Measurements from ENCODE around the gene LAMP1. TPM values are rescaled to one million over a fixed set of nuclear protein-coding genes. Genes with fewer than 3 reads are reported as not detected.

Gene LAMP1
- total RNA-seq, 4 donors from 2014 or later: 85.6 to 144 (median 93.4) TPM

DNA sequence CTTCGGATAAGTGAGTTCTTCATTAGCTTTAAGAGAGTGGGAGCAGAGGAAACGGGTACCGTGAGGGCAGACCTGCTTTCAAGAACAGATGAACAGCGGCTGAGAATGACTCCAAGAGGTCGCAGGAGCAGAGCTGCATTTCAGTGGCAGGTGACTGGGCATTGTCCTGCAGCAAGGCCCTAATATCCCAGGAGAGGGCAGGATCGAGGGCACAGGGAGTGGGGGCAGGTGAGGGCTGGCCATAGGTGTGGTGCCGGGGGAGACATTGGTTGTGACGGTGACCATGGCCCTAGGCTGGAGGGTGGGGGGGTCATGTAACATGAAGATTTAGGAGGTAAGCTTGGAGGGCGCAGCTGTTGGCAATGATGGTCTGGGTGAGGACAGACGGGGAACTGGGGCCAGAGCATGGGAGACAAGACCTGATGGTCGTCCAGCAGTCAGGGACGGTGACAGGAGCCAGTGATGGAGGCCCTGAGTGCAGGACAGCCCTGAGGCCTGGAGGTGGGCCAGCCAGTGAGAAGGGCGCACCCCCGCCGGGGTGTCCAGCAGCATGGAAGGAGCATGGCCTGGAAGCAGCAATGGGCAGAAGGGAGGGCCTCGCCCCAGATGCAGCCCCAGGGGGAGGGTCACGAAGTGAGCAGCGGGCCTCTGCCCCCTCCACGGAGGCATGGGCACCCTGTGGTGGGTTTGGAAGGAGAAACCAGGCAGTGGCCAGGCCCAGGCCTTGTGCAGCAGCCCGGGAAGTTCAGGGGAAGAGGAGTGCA, 29.2 kb upstream of the LAMP1 start:
- H3K27ac ChIP-seq: no peak overlapping the region
- no peak for DNase-seq
- no peak for TF ChIP-seq POLR2A (IDR thresholded peaks at IDR 0.05)
- TF ChIP-seq, protein P1, sequence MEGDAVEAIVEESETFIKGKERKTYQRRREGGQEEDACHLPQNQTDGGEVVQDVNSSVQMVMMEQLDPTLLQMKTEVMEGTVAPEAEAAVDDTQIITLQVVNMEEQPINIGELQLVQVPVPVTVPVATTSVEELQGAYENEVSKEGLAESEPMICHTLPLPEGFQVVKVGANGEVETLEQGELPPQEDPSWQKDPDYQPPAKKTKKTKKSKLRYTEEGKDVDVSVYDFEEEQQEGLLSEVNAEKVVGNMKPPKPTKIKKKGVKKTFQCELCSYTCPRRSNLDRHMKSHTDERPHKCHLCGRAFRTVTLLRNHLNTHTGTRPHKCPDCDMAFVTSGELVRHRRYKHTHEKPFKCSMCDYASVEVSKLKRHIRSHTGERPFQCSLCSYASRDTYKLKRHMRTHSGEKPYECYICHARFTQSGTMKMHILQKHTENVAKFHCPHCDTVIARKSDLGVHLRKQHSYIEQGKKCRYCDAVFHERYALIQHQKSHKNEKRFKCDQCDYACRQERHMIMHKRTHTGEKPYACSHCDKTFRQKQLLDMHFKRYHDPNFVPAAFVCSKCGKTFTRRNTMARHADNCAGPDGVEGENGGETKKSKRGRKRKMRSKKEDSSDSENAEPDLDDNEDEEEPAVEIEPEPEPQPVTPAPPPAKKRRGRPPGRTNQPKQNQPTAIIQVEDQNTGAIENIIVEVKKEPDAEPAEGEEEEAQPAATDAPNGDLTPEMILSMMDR (IDR thresholded peaks at IDR 0.05): no peak
- H3K27me3 ChIP-seq: no peaks in the 10 kb centered on the region
- intact Hi-C loops (cut with DNase I; ENCODE audit: low total_unique reads): no loop called here
- H3K36me3 ChIP-seq: no peaks in the 10 kb centered on the region
- no peaks in the 10 kb centered on the region for H3K9me3 ChIP-seq
- no peaks in the 10 kb centered on the region for H3K4me1 ChIP-seq
- no peak overlapping the region for H3K4me3 ChIP-seq

DNA sequence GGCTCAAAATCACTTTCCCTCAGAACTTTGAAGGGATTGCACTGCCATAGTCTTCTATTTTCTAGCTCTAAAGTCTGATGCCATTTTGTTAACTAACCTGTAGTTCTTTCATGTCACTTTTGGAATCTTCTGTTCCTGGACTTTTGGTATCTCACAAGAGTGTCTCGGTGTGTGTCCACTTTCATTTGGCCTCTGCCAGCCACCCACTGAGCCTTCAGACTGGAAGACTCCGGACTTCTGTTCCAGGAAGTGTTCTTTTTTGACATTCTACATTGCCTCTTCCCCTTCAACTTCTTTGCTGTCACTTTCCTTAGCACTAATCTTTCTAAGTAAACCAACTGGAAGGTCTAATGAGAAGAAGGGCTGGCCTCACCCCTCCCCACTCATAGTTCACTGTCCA, 25.0 kb upstream of the LAMP1 start:
- H3K4me1 ChIP-seq: no peaks in the 10 kb centered on the region
- H3K4me3 ChIP-seq: no peak overlapping the region
- H3K27me3 ChIP-seq: no peaks in the 10 kb centered on the region
- TF ChIP-seq POLR2A (IDR thresholded peaks at IDR 0.05): no peak
- TF ChIP-seq, protein P1 (IDR thresholded peaks at IDR 0.05): no peak
- no peak overlapping the region for H3K27ac ChIP-seq
- intact Hi-C loops (cut with DNase I; ENCODE audit: low total_unique reads): no loop called here
- H3K36me3 ChIP-seq: no peaks in the 10 kb centered on the region
- no peak for DNase-seq
- H3K9me3 ChIP-seq: no peaks in the 10 kb centered on the region

DNA sequence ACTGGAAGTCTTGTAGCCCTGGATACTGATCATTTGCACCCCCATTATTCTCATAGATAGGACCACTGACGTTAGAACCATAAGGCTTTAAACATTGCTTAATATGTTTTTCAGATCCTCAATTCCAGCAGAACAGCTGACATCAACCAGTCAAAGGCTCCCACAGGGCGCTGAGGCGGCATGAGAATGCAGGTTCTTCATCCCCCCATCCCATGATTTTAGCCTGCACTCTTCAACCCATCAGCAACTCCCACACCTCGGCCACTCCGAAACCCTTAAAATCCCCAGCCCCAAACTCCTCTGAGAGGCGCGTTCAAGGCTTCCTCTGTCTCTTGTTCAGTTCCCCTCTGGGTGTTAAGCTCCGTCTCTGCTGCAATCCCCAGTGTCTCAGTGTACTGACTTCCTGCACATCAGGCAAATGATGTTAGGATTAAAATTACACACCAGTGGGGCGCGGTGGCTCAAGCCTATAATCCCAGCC, 24.3 kb upstream of the LAMP1 start:
- no peak for TF ChIP-seq POLR2A (IDR thresholded peaks at IDR 0.05)
- TF ChIP-seq, protein P1 (IDR thresholded peaks at IDR 0.05): no peak
- Histone ChIP-seq H3K9me3 (no peaks in the 10 kb centered on the region), H3K36me3 (no peaks in the 10 kb centered on the region), H3K4me1 (no peaks in the 10 kb centered on the region), H3K4me3 (no peak overlapping the region), H3K27ac (no peak overlapping the region), H3K27me3 (no peaks in the 10 kb centered on the region)
- no peak for DNase-seq
- intact Hi-C loops (cut with DNase I; ENCODE audit: low total_unique reads): no loop called here

DNA sequence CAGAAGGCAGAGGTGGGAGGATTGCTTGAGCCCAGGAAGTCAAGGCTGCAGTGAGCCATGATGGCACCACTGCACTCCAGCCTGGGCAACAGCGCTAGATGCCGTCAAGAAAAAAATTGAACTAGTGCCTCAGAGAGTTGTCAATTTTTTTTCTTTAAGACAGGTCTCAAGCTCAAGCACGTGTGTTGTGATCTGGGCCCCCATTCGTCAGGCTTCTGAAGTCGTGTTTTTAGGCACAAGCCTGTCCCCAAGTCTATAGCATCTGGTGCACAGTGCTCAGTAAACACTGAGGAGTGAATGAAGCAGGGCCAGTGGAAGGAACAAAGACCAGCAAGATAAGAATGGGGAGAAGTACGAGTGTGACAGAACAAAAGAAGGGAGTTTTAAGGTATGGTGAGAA, 23.7 kb upstream of the LAMP1 start:
- Histone ChIP-seq H3K27ac (no peak overlapping the region), H3K4me3 (no peak overlapping the region), H3K4me1 (no peaks in the 10 kb centered on the region), H3K36me3 (no peaks in the 10 kb centered on the region), H3K27me3 (no peaks in the 10 kb centered on the region), H3K9me3 (no peaks in the 10 kb centered on the region)
- TF ChIP-seq, protein P1 (IDR thresholded peaks at IDR 0.05): no peak
- TF ChIP-seq POLR2A (IDR thresholded peaks at IDR 0.05): no peak
- no peak for DNase-seq
- intact Hi-C loops (cut with DNase I; ENCODE audit: low total_unique reads): no loop called here

DNA sequence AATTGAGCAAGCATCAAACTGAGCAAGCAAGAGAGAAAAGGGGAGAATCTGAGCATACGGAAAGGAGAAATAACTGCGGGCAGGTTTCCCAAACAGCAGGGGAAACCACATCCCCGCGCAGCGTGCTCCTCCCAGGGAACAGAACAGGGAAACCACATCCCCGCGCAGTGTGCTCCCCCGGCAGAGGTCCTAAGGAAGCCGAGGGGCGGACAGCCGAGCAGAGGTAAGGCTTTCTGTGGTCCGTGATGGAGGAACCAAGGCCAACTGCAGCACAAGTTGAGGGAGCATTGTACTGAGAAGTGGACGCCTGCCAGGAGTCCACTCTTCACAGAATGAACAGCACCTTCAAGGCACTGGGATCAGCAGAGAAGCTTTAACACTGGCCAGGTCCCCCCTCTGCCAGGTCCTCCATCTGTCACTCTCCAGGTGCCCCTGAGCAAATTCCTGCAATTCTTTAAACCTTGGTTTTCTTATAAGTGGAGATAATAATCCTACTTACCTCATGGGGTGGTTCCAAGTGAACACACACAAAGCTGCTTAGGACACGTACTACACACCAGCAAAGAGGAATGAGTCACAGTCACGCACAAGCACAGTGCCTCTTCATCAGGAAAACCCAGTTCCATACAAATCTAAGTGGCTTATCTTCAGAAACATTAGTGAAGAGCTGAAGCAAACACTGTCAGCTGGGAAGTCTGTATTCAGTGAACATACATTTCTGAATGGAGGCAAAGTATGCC, 23.0 kb upstream of the LAMP1 start:
- H3K27ac ChIP-seq: no peak overlapping the region
- no peaks in the 10 kb centered on the region for H3K4me1 ChIP-seq
- no peak overlapping the region for H3K4me3 ChIP-seq
- TF ChIP-seq POLR2A (IDR thresholded peaks at IDR 0.05): no peak
- TF ChIP-seq, protein P1 (IDR thresholded peaks at IDR 0.05): no peak
- intact Hi-C loops (cut with DNase I; ENCODE audit: low total_unique reads): no loop called here
- H3K9me3 ChIP-seq: no peaks in the 10 kb centered on the region
- H3K27me3 ChIP-seq: no peaks in the 10 kb centered on the region
- no peaks in the 10 kb centered on the region for H3K36me3 ChIP-seq
- no peak for DNase-seq
